ENCODE measurements around the gene PTGFR. TPM values are rescaled to one million over a fixed set of nuclear protein-coding genes. Genes with fewer than 3 reads are reported as not detected.

PTGFR gene
- total and polyA plus RNA-seq, 2 of the 4 experiments (the other 2 are of a cell fraction), result 1.7 to 5.4 TPM

DNA sequence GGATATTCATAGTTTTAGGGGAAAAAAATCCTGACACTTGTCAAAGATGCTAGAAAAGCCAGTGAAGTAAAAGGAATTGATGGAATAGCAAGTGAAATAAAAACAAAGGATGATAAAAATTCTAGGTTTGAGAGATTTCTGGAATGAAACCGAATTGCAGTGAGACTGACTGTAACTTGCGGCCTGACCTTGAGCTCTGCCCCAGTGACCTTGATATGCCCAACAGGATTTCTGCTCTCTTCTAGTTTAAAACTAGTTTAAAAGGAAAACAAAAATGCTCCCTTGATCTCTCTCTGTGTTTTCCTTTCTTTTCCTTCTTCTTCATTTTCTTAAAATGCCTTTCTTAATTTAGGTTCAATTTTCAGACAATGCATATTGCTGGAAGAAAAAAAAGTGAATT is 74.6 kb downstream of the PTGFR start:
- POLR2A ChIA-PET (ENCODE audit: unreplicated experiment), result no interaction called here
- Histone ChIP-seq H3K27ac (ENCODE audit: insufficient read depth, low read length) (no peak overlapping the region), H3K4me2 (ENCODE audit: low read depth, low read length) (no peak overlapping the region), H3K18ac (ENCODE audit: low read depth, low read length) (no peak overlapping the region), H2BK120ac (ENCODE audit: low read depth, low read length) (no peak overlapping the region), H3K4ac (ENCODE audit: low read depth, low read length) (no peak overlapping the region), H3K4me1 (ENCODE audit: control insufficient read depth, insufficient read depth, low read length) (no peaks in the 10 kb centered on the region), H2BK5ac (ENCODE audit: low read depth, low read length, poor library complexity, severe bottlenecking) (no peak overlapping the region), H3K4me3 (ENCODE audit: insufficient read depth, low read depth, low read length) (no peak overlapping the region), H3K9ac (ENCODE audit: low read depth, low read length) (no peak overlapping the region), H2AFZ (replicated peaks; ENCODE audit: low read length, poor library complexity) (no peak overlapping the region), H4K8ac (ENCODE audit: low read depth in 2 of 2, low read length in 2 of 2) (no peak overlapping the region), H3K36me3 (ENCODE audit: control insufficient read depth, insufficient read depth, low read length) (no peaks in the 10 kb centered on the region), H2AK5ac (ENCODE audit: low read depth, low read length) (no peak overlapping the region), H2AK9ac (replicated peaks; ENCODE audit: low read depth, low read length, poor library complexity) (no peak overlapping the region), H2BK20ac (ENCODE audit: low read depth, low read length) (no peak overlapping the region), H3K9me1 (ENCODE audit: insufficient read depth, low read length) (no peaks in the 10 kb centered on the region), H2BK15ac (ENCODE audit: low read depth, low read length) (no peak overlapping the region), H3K14ac (replicated peaks; ENCODE audit: low read depth, low read length) (no peak overlapping the region), H4K91ac (ENCODE audit: insufficient read depth, low read depth, low read length) (no peak overlapping the region), H3K56ac (ENCODE audit: extremely low read depth, insufficient read depth, low read length) (no peak overlapping the region), H3K79me1 (ENCODE audit: low read depth in 1 of 2, low read length in 2 of 2) (no peaks in the 10 kb centered on the region), H3K27me3 (ENCODE audit: control insufficient read depth, insufficient read depth, low read length) (no peaks in the 10 kb centered on the region), H4K20me1 (ENCODE audit: insufficient read depth, low read length) (no peaks in the 10 kb centered on the region), H4K5ac (ENCODE audit: low read depth, low read length) (no peak overlapping the region), H3K23ac (ENCODE audit: low read depth, low read length) (no peak overlapping the region), H3K9me3 (ENCODE audit: control insufficient read depth, insufficient read depth, low read length) (no peaks in the 10 kb centered on the region)
- ATAC-seq (ENCODE audit: low read depth), result no peak
- BruUV-seq (replicated peaks), result no TSS peak
- WGBS, 2 experiments (ENCODE audit: extremely low coverage in 2 of 2, insufficient read length in 1 of 2), result no CpG with 5 or more reads among the region's 2 CpGs
- dilution Hi-C loops (cut with HindIII; ENCODE audit: low sequenced_read_pairs, unreplicated experiment) (no loop called here), in situ Hi-C loops (cut with MboI; ENCODE audit: low sequenced_read_pairs) (no loop called here), intact Hi-C loops (cut with micrococcal nuclease) (no loop called here)
- TF ChIP-seq RAD21 (IDR thresholded peaks at IDR 0.05; ENCODE audit: low read length) (no peak), POLR2A (IDR thresholded peaks at IDR 0.05; ENCODE audit: low read depth, low read length) (no peak), RFX5 (IDR thresholded peaks at IDR 0.05; ENCODE audit: low read depth, low read length) (no peak), RCOR1 (IDR thresholded peaks at IDR 0.05; ENCODE audit: insufficient replicate concordance, low read length) (no peak), CTCF (conservative IDR thresholded peaks at IDR 0.05; ENCODE audit: low read depth, low read length) (no peak), SMC3 (IDR thresholded peaks at IDR 0.05; ENCODE audit: low read depth, low read length) (no peak), MXI1 (IDR thresholded peaks at IDR 0.05; ENCODE audit: borderline replicate concordance, low read depth, low read length) (no peak), FOS (IDR thresholded peaks at IDR 0.05; ENCODE audit: low read depth, low read length) (no peak), CEBPB (IDR thresholded peaks at IDR 0.05; ENCODE audit: low read depth, low read length) (no peak), MAZ (IDR thresholded peaks at IDR 0.05; ENCODE audit: borderline replicate concordance, low read depth, low read length) (no peak)
- no peak for DNase-seq
- CTCF ChIA-PET, result no interaction called here

All from IMR-90 (cell line).